Keratinocyte (primary cell): ENCODE data around the gene C20orf144. TPM values are rescaled to one million over a fixed set of nuclear protein-coding genes. Genes with fewer than 3 reads are reported as not detected.
A peak's percentile ranks its signal among the peaks of the same experiment; 100 is the strongest.

Experiments
- DNase-seq: peaks from one replicate; pipeline ENCODE4 v3.0.0-alpha.2; 2011; ENCODE audit warnings: low read depth, missing footprints, low spot score
- FAIRE-seq: peaks from 2 replicates; lab custom pipeline; 2011; peaks lifted over from hg19 to GRCh38; lab: Jason Lieb, UNC
- H2AFZ ChIP-seq: 2 replicates; pipeline ENCODE4 v1.6.0; 2012; ENCODE audit warnings: low read length, control low read depth, inconsistent platforms; ENCODE audit not compliant: control insufficient read depth
- H3K27ac ChIP-seq: 2 replicates; pipeline ENCODE4 v1.5.1; 2011; ENCODE audit warnings: low read length; ENCODE audit not compliant: control insufficient read depth, insufficient read depth
- H3K27me3 ChIP-seq: 3 replicates; pipeline ENCODE4 v1.6.0; 2011; ENCODE audit warnings: low read length; ENCODE audit not compliant: control insufficient read depth, insufficient read depth; ENCODE audit errors: extremely low read depth
- H3K36me3 ChIP-seq, 2 experiments: 2 replicates in 1 of 2; 3 replicates in 1 of 2; pipeline ENCODE4 v1.5.1; 2011; ENCODE audit warnings: low read length in 2 of 2, mild to moderate bottlenecking in 1 of 2; ENCODE audit not compliant: control insufficient read depth in 2 of 2, insufficient read depth in 2 of 2; ENCODE audit errors: extremely low read depth in 1 of 2
- H3K4me1 ChIP-seq: 3 replicates; pipeline ENCODE4 v1.5.1; 2011; ENCODE audit warnings: low read length; ENCODE audit not compliant: control insufficient read depth, insufficient read depth; ENCODE audit errors: extremely low read depth
- H3K4me2 ChIP-seq: 3 replicates; pipeline ENCODE4 v1.6.0; 2011; ENCODE audit warnings: low read depth, low read length; ENCODE audit not compliant: control insufficient read depth, insufficient read depth; ENCODE audit errors: extremely low read depth
- H3K4me3 ChIP-seq, 3 experiments: fragments of 200-600 bp in 1 of 3; sonication (generic) in 1 of 3; 2 replicates in 2 of 3; 3 replicates in 1 of 3; pipeline ENCODE4 v1.5.1; 2011 to 2016; ENCODE audit warnings: low read length in 3 of 3, mild to moderate bottlenecking in 3 of 3, control low read depth in 2 of 3, inconsistent platforms in 1 of 3, low read depth in 1 of 3, mixed read lengths in 1 of 3, mixed run types in 1 of 3, moderate library complexity in 1 of 3; ENCODE audit not compliant: control insufficient read depth in 2 of 3, insufficient read depth in 2 of 3; ENCODE audit errors: extremely low read depth in 1 of 3
- H3K79me2 ChIP-seq: 2 replicates; pipeline ENCODE4 v1.6.0; 2012; ENCODE audit warnings: low read length; ENCODE audit not compliant: control insufficient read depth, insufficient read depth
- H3K9ac ChIP-seq: 3 replicates; pipeline ENCODE4 v1.6.0; 2011; ENCODE audit warnings: low read length; ENCODE audit not compliant: control insufficient read depth, insufficient read depth; ENCODE audit errors: extremely low read depth
- H3K9me1 ChIP-seq: 3 replicates; pipeline ENCODE4 v1.6.0; 2011; ENCODE audit warnings: low read length; ENCODE audit not compliant: control insufficient read depth, insufficient read depth; ENCODE audit errors: extremely low read depth
- H3K9me3 ChIP-seq: 2 replicates; pipeline ENCODE4 v1.5.1; 2012; ENCODE audit warnings: low read depth, low read length; ENCODE audit not compliant: control insufficient read depth
- H4K20me1 ChIP-seq: 3 replicates; pipeline ENCODE4 v1.6.0; 2011; ENCODE audit warnings: low read length; ENCODE audit not compliant: control insufficient read depth, insufficient read depth; ENCODE audit errors: extremely low read depth
- CTCF ChIP-seq, 3 experiments: IDR thresholded peaks in 1 of 3; conservative IDR thresholded peaks in 1 of 3; optimal IDR thresholded peaks in 1 of 3; 2 replicates in 2 of 3; 3 replicates in 1 of 3; pipeline versions ENCODE3 to v1.5.1; 2011; ENCODE audit warnings: low read length in 3 of 3, mild to moderate bottlenecking in 3 of 3, moderate library complexity in 2 of 3, control low read depth in 1 of 3, inconsistent platforms in 1 of 3; ENCODE audit not compliant: insufficient read depth in 2 of 3; ENCODE audit errors: extremely low read depth in 1 of 3
- EZH2 ChIP-seq: IDR thresholded peaks from one replicate; pipeline ENCODE4 v1.6.1; 2012; ENCODE audit warnings: inconsistent platforms, mild to moderate bottlenecking, low read length, moderate library complexity
- dilution Hi-C: fragments of 300-500 bp; cut with MboI; formaldehyde crosslinking; loops from one replicate; pipeline ENCODE4 v1.7.0; 2020; ENCODE audit warnings: low sequenced_read_pairs; ENCODE audit not compliant: extremely low pct_ligation_motif_present
- polyA plus RNA-seq, 5 experiments: library from polyadenylated mRNA; depleted of rRNA in 3 of 5; stranded (reverse) in 3 of 5; stranded (forward) in 1 of 5; unstranded in 1 of 5; fragments of >200 nt; gene quantifications; 1 replicate in 1 of 5; 2 replicates in 3 of 5; 3 replicates in 1 of 5; pipeline versions ENCODE4 v1.2.1 to v1.2.3, GENCODE V29; 2011 to 2012; ENCODE audit warnings: missing spikeins in 2 of 5, low read depth in 1 of 5, low replicate concordance in 1 of 5

Gene C20orf144
- polyA plus RNA-seq, 1 donor (not counting 4 experiments of a cell fraction or from before 2014, with no cell fraction given), result 0.03 TPM

DNA sequence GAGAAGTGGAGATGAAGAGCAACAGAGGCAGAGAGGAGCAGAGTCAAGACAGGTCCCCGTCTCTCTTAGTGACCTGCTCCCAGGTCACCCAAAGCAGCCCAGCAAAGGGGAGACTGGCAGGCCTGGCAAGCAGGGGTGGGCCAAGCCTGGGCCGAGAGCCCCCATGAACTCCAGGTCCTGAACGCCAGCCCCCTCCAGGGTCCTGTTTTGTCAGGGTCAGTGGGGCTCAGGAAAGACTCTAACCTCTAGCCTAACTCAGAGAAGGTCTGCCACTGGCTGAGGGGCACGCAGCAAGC lies 10.9 kb downstream of the C20orf144 start:
- Histone ChIP-seq H3K27ac (no peak overlapping the region), H2AFZ (no peak overlapping the region), H3K79me2 (no peaks in the 10 kb centered on the region), H3K27me3 (no peaks in the 10 kb centered on the region), H3K9me3 (no peaks in the 10 kb centered on the region), H3K9me1 (no peaks in the 10 kb centered on the region), H3K9ac (no peak overlapping the region), H3K4me1 (peaks cover 5% of the 10 kb centered on the region), H3K36me3 (no peaks in the 10 kb centered on the region), H3K4me2 (no peak overlapping the region), H3K4me3 (no peak overlapping the region), H4K20me1 (no peaks in the 10 kb centered on the region)
- dilution Hi-C loops, result no loop called here
- TF ChIP-seq CTCF (optimal IDR thresholded peaks at IDR 0.05 in 1 of 3, IDR thresholded peaks at IDR 0.05 in 1 of 3, conservative IDR thresholded peaks at IDR 0.05 in 1 of 3; ENCODE audit: extremely low read depth in 1 of 3, insufficient read depth in 2 of 3, low read length in 3 of 3) (no peak), EZH2 (no peak)
- DNase-seq (no peak), FAIRE-seq (no peak)

DNA sequence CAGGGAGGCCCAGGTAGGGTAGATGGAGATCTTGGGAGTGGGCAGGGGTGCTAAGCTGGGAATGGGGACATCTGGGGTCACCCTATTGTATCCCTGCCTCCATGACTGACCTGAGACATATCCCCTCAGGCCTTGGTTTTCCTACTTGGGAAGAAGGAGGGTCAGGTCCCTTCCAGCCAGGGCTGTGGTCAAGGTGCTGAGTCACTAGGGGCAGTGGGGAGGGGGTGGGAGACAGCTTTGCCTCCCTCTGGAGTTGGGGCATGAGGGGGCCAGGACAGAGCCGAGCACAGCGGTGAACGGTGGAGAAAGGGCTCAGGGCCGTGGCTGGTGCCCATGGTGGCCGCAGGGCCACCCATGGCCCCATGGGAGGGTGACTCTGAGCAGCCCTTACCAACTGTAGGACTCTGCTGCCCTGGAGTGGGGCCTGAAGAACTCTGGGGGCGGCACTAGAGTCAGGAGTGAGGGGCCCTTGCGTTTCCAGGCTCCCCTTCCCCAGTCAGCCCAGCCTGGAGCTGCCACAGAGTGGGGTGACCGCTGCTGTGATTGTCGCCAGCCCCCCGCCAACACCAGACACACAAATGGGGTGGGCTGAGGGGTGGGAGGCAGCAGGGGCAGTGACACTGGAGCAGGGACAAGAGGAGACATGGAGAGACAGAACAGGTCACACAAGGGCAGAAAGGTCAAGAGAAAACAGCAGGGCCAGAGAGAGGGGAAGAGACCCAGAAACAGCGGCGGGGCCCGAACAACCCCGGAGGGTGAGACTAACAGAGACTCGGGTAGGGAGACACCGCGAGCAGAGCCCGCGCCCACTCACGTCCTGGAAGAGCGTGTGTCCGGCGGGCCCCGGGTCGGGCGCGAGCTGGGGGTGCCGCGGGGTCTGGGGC lies 11.5 kb downstream of the C20orf144 start:
- Histone ChIP-seq H3K27ac (no peak overlapping the region), H3K79me2 (no peaks in the 10 kb centered on the region), H3K4me3 (peak overlapping the region; percentile 47 to 67 (median 63)), H3K4me1 (peaks cover 2% of the 10 kb centered on the region), H3K9me3 (no peaks in the 10 kb centered on the region), H3K4me2 (peak overlapping the region; percentile 77), H3K36me3 (no peaks in the 10 kb centered on the region), H3K9ac (peak overlapping the region; percentile 65), H4K20me1 (no peaks in the 10 kb centered on the region), H3K27me3 (no peaks in the 10 kb centered on the region), H3K9me1 (no peaks in the 10 kb centered on the region), H2AFZ (peak overlapping the region; percentile 68)
- FAIRE-seq, result no peak
- DNase-seq, result no peak
- TF ChIP-seq CTCF (optimal IDR thresholded peaks at IDR 0.05 in 1 of 3, IDR thresholded peaks at IDR 0.05 in 1 of 3, conservative IDR thresholded peaks at IDR 0.05 in 1 of 3; ENCODE audit: extremely low read depth in 1 of 3, insufficient read depth in 2 of 3, low read length in 3 of 3), result no peak
- TF ChIP-seq EZH2, result no peak
- dilution Hi-C loops, result no loop called here
